ENCODE measurements around the gene PTGIS. TPM values are rescaled to one million over a fixed set of nuclear protein-coding genes. Genes with fewer than 3 reads are reported as not detected.
A peak's percentile ranks its signal among the peaks of the same experiment; 100 is the strongest.

The PTGIS gene
- polyA plus RNA-seq, 3 donors, result not detected

DNA sequence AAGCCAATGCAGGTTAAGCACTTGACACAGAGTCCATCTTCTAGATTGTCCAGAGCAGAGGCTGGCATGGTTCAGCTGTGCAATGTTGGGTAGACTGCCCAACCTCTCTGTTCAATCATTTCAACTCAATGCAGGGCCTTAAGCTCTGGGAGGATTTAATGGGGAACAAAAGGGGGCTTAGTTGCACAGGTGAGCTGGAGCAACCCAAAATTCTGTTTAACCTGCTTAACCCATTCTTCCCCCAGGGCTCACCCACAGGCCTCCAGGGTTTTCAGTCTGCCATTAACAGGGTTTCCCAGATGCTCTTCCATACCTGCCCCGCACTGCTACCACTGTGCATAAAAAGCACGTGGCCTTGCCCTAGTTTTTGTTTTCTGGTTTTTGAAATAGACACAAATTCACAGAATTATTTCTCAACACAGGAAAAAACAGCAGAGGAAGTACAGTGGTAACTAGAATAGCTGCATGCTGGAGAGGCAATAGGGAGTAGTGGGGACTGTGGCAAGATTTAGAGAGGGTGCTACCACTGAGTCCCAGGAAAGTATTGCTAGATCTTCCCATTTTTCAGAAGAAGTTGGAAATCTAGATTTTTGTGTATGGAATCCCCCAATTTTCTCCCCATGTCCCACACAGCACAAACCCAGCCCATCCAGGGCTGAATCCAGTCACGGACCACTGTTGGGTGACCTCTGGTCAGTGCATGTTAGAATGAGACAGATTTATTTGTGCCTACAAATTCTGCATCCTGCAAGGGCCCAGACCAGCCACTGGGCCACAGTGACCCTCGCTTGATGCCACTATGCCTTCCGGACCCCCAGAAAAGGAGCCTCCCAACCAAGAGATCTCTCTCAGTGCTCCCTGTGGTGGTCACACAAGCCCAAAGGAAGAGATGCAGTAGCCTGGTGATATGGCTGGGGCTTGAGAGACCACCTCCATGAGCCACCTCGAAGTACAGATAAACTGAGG lies 4.6 kb downstream of the PTGIS start:
- no peak for TF ChIP-seq CTCF (IDR thresholded peaks at IDR 0.05)
- H3K4me3 ChIP-seq (replicated peaks in 1 of 3; ENCODE audit: low read depth in 2 of 3, low read length in 3 of 3), result no peak overlapping the region
- no CpG with 5 or more reads among the region's 6 CpGs for WGBS (ENCODE audit: insufficient coverage)
- Mint-ChIP-seq H3K36me3 (no peaks in the 10 kb centered on the region), H3K4me3 (no peak overlapping the region), H3K27ac (peak overlapping the region in 1 of 7 donors; percentile 11), H3K9me3 (peaks cover 2 to 12% (median 5%) of the 10 kb centered on the region in 7 donors), H3K4me1 (no peaks in the 10 kb centered on the region), H3K27me3 (ENCODE audit: low read depth in 3 of 3) (peaks cover 36 to 52% (median 48%) of the 10 kb centered on the region in 3 donors)
- no peaks in the 10 kb centered on the region for H4K20me1 ChIP-seq (ENCODE audit: insufficient read depth, low read length)
- no peak overlapping the region for H3K9ac ChIP-seq (ENCODE audit: insufficient read depth, low read length, poor library complexity, severe bottlenecking)
- no peak overlapping the region for H3K4me2 ChIP-seq (replicated peaks; ENCODE audit: extremely low read depth, low read length, poor library complexity, severe bottlenecking)
- H2AFZ ChIP-seq (ENCODE audit: insufficient read depth, low read depth, low read length, poor library complexity, severe bottlenecking), result no peak overlapping the region
- peaks cover 21 to 29% of the 10 kb centered on the region in 2 donors for H3K27me3 ChIP-seq (ENCODE audit: control insufficient read depth in 2 of 2, insufficient read depth in 2 of 2, low read length in 2 of 2)
- intact Hi-C loops (cut with micrococcal nuclease), result no loop called here
- peaks cover 0 to 7% of the 10 kb centered on the region in 2 donors for H3K9me3 ChIP-seq (replicated peaks in 1 of 2; ENCODE audit: control insufficient read depth in 1 of 2, insufficient read depth in 1 of 2, low read length in 2 of 2)
- H3K36me3 ChIP-seq (replicated peaks in 1 of 2; ENCODE audit: control insufficient read depth in 1 of 2, insufficient read depth in 2 of 2, low read length in 2 of 2), result no peaks in the 10 kb centered on the region
- no peak overlapping the region for H3K27ac ChIP-seq (ENCODE audit: low read depth in 1 of 2, low read length in 2 of 2)
- H3K4me1 ChIP-seq (ENCODE audit: control insufficient read depth in 1 of 2, insufficient read depth in 2 of 2, low read length in 2 of 2), result no peaks in the 10 kb centered on the region
- no peak for DNase-seq
- H3K79me2 ChIP-seq (ENCODE audit: insufficient read depth, low read length), result no peaks in the 10 kb centered on the region

DNA sequence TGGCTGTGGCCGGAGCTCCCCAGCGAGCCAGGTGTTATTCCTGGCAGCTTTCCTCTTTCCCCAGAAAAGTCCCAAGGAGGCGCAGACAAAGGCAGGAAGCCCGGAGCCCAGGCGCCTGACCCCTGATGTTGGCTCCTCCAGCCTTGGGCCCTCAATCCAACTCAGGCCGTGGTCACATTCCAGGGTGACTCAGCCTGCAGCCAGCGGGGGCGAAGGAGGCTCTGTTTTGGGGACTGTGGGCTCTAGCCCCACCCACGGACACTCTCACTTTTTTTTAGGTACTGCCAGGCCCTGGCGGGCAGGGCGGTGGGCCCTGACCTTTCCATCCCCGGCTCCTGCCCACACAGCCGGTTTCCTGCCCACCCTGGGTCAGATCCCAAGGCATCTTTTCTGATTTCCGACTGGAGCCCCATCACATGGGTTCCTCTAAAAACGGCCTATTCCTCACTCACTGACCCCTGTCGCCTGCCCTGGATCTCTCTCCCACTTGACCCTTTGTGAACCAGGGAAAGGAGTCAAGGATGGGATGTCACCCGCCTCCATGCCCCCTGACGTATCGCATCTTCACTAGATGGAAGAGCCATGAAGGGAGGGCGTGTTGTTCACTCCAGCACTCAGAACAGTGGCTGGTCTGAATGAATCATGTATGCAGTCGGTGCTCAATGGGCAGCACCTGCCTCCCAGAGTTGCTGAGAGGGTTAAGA lies 5.5 kb downstream of the PTGIS start:
- peaks cover 17 to 29% of the 10 kb centered on the region in 2 donors for H3K27me3 ChIP-seq (ENCODE audit: control insufficient read depth in 2 of 2, insufficient read depth in 2 of 2, low read length in 2 of 2)
- 88% methylated on average over 20 of the region's 21 CpGs for WGBS (ENCODE audit: insufficient coverage)
- Mint-ChIP-seq H3K27me3 (ENCODE audit: low read depth in 3 of 3) (peaks cover 35 to 47% (median 43%) of the 10 kb centered on the region in 3 donors), H3K27ac (no peak overlapping the region), H3K36me3 (no peaks in the 10 kb centered on the region), H3K4me3 (no peak overlapping the region), H3K9me3 (peaks cover 2 to 10% (median 4%) of the 10 kb centered on the region in 7 donors), H3K4me1 (no peaks in the 10 kb centered on the region)
- no peak for DNase-seq
- no peak overlapping the region for H3K9ac ChIP-seq (ENCODE audit: insufficient read depth, low read length, poor library complexity, severe bottlenecking)
- H3K27ac ChIP-seq (ENCODE audit: low read depth in 1 of 2, low read length in 2 of 2), result no peak overlapping the region
- H3K79me2 ChIP-seq (ENCODE audit: insufficient read depth, low read length), result no peaks in the 10 kb centered on the region
- H2AFZ ChIP-seq (ENCODE audit: insufficient read depth, low read depth, low read length, poor library complexity, severe bottlenecking), result no peak overlapping the region
- H3K9me3 ChIP-seq (replicated peaks in 1 of 2; ENCODE audit: control insufficient read depth in 1 of 2, insufficient read depth in 1 of 2, low read length in 2 of 2), result peaks cover 0 to 4% of the 10 kb centered on the region in 2 donors
- H3K4me3 ChIP-seq (replicated peaks in 1 of 3; ENCODE audit: low read depth in 2 of 3, low read length in 3 of 3), result no peak overlapping the region
- intact Hi-C loops (cut with micrococcal nuclease), result no loop called here
- H4K20me1 ChIP-seq (ENCODE audit: insufficient read depth, low read length), result no peaks in the 10 kb centered on the region
- TF ChIP-seq CTCF (IDR thresholded peaks at IDR 0.05), result no peak
- no peaks in the 10 kb centered on the region for H3K4me1 ChIP-seq (ENCODE audit: control insufficient read depth in 1 of 2, insufficient read depth in 2 of 2, low read length in 2 of 2)
- no peaks in the 10 kb centered on the region for H3K36me3 ChIP-seq (replicated peaks in 1 of 2; ENCODE audit: control insufficient read depth in 1 of 2, insufficient read depth in 2 of 2, low read length in 2 of 2)
- H3K4me2 ChIP-seq (replicated peaks; ENCODE audit: extremely low read depth, low read length, poor library complexity, severe bottlenecking), result no peak overlapping the region
